H4 (cell line): Measurements from ENCODE around the gene INPP4B. TPM values are rescaled to one million over a fixed set of nuclear protein-coding genes. Genes with fewer than 3 reads are reported as not detected.

Source experiments
- DNase-seq: peaks from one replicate; pipeline ENCODE4 v3.0.0-alpha.2; 2015; ENCODE audit warnings: low spot score
- total RNA-seq: library from RNA; depleted of rRNA; stranded (reverse); fragments of >200 nt; shearing (Covaris generic); gene quantifications from 2 replicates; pipeline ENCODE4 v1.2.3, GENCODE V29; 2014

INPP4B gene
- total RNA-seq, 1 experiment from 2014 or later: 8.0 TPM

DNA sequence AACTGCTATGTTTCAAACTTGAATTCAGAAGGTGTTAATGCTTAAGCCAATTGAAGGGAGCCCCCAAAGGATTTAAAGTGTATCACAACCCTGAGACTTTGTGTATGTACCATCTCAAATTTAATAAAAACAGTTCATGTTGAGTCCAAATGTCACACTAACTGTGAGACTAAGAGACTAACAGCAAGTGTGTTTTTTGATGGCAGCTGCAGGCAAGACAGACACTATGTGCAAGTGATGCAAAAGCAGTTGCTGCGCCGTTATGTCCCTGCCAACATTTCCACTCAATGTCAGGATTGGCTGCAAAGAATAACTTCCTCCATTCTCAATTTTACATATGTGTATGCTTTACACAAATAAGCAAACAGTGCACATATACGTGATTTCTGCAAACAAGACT lies 615.1 kb downstream of the INPP4B start:
- DNase-seq: no peak

DNA sequence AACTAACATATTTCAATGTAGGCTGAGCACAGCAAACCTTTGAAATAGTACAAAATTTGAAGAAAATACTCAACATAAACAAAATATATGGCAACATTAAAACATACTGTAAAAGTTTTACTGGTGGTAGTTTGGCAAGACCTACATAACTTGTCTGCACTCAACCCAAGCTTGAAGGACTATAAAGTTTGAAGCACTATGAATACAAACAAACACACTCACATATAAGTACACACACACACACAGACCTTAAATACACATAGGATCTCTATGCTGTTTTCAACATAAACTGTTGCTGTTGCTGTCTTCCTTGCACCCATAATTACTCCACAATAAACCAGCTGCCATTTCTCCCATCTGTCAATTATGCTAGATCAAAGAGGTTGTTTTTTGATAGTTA lies 620.1 kb downstream of the INPP4B start:
- DNase-seq: no peak

DNA sequence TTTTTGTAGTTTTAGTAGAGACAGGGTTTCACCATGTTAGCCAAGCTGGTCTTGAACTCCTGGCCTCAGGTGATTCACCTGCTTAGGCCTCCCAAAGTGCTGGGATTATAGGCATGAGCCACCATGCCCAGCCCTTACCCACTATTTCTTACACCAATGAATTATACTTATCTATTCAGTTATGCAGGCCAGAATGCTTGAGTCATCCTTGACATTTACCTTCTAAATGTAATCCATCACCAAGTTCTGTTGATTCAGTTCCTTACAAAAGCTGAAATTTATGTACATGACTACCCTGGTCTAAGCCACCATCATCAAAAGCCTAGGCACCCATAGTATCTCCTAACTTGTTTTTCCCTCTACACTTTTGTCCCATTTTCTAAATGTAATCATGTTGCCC lies 624.0 kb downstream of the INPP4B start:
- DNase-seq: no peak

DNA sequence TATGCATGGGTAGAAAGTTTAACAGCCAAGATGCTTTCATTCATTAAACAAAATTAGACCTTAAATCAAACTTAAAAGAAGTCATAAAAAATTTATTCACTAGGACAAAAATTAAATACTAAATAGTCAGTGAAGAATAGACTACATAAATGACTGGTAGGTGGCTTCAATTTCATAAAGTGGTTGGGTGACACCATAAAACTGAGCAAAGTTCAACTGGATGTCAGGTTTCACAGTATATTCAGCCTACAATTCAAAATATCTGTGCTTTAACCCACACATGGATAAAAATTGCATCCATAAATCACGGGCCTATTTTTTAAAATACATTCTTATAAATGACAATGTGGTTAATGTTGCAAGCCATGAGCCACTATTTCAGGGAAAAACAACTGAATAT lies 627.4 kb downstream of the INPP4B start:
- DNase-seq: no peak

DNA sequence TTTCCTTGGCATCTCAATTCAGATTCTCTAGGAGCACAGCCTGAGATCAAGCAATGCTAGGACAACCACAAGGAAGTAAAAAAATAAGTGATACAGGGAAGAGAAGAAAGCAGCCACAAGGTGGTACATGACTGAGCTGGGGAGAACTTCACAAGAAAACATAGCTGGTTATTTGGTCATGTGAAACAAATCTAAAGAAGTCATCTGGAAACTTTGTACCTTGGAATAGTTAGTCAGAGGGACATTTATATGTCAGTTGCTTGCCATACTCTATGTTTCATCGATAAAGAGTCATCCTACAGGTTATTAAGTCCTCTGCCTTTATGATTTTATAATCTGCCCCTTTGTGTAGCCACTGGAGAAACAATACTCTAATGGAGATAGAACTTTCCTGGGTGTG lies 634.7 kb downstream of the INPP4B start:
- no peak for DNase-seq

DNA sequence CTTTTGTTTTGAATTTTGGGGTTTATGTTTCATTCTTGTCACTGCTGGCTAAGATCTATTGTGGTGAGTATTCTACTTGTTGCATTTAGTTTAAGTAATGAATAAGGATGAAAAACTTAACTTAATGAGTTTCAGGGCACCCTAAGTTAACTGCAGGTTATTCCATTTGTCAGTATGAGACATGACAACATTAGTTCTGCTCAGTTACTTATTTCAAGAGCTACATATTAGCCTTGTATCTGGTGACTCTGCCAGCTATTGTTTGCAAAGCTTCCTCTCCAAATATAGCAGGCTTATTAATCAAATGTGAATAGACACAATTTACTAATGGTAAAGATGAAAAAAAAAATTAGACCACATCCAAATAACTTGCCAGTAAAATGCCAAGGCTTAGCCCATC lies 642.6 kb downstream of the INPP4B start:
- no peak for DNase-seq

DNA sequence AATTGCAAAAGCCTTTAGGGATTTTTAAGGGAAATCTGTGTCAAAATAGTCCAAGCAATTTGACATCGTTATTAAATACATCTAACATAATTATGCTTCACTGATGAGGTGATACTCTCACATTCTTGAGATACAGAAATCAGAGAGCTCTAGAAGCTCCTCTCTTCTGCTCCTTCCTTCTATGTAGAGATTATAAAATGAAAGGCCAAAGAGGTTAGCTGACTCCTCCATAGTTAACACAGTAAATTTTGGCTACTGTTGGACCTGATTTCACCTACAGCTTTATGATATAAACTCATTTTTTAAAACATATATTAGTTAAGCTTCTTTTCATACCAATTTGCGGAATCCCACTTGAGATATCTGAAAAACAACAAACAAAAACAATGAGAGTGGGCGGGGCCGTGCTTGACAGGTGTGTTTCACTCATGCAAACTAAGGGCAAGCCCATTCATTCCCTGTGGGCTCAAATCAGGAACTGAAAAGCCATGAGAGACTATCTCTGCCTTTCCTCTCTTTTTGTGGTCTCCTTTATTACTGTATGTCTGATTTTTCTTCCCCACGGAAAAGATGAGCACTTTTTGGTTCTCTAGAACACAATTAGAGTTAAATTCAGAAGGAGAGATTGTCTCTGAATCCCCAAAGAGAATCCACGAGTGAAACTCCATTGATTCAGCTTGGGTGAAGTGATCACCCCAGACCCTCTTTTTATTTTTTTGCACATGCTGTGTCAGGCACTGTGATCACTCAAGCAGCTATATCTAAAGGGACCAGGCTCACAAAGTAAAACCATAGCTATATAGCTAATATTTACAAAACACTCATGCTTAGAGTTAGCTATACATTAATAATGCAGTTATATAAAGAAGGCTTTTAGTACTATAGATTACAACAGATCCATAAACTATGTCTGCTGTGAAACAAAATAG lies 643.4 kb downstream of the INPP4B start:
- no peak for DNase-seq

DNA sequence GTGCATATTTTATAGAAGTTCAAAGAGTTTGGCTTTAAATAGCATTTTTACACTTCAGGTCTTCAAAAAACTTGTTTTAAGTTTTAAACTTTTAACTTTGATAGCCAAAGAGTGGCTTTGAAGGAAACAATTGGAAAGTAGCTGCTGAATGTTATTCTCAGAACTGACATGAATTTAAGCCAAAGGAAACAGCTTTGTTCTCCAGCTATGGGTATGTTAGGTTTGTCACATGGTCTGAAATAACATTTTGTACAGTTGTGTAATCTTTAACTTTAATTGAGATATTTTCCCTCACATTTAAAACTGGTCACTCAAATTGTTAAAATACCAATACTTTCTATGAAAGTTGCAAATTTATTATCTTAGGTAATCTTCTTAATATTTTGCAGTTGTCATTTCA lies 645.1 kb downstream of the INPP4B start:
- no peak for DNase-seq

DNA sequence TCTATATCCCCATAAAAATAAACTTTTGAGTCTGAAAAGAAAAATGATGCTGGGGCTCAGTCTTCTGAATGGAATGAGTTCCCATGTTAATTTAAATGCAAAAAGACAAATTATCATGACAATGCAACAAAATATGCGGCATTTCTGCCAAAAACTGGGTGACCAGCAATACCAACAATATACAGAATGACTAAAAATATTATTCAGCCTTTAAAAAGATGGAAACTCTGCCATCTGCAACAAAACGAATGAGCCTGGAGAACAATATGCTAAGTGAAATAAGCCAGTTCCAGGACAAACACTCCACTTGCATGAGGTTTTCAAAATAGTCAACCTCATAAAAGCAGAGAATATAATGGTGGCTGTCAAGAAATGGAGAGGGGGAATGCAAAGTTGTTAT lies 651.2 kb downstream of the INPP4B start:
- DNase-seq: no peak

DNA sequence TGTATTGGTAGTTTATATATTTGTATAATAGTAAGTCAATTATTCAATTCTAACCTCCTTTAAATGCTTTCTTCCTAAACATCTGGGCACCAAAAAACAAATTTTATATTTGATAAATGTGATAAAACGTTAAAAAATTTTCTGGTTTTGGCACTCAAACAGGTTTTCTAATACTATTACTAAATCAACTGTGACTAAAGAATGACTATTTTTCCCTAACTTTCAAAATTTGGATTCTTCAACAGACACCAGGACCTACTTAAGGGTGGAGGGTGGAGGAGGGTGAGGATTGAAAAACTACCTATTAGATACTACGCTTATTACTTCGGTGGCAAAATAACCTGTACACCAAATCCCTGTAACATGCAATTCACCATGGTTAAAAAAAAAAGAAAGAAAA lies 654.2 kb downstream of the INPP4B start:
- no peak for DNase-seq

DNA sequence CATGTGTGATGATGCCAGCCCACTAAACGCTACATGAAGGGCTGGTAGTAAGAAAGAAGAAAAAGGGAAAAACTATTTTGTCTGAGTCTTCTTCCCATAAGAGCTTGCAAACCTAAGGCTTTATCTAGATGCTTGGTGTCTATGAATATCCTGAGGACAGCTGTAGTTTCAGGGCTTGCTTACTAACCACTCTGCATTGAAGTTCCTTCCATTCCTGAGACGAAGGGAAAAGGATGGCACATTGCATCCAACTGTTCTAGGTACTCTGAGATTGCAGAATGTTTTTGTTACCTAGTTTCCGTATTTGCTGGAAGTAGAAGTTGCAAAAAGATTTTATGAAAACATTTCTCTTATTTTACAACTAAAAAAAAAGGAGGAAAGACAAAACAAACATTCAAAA lies 665.1 kb downstream of the INPP4B start:
- DNase-seq: no peak

DNA sequence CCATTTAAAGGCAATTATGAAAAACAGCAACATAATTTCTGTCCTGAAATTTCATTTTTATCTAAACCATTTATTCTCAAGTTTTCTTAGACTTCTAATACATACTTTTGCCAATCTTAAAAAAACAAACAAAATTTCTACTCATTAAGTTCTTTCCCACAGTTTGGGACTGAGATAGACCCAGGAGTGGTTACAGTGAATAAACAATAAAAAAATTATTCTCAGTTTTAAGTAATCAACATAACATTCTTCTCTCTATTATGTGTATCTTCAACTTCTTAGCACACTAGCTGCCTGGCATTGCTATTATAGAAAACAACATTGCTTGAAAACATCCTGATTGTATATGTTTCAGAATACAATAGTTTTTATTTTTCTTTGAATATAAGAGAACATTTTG lies 676.9 kb downstream of the INPP4B start:
- DNase-seq: no peak

DNA sequence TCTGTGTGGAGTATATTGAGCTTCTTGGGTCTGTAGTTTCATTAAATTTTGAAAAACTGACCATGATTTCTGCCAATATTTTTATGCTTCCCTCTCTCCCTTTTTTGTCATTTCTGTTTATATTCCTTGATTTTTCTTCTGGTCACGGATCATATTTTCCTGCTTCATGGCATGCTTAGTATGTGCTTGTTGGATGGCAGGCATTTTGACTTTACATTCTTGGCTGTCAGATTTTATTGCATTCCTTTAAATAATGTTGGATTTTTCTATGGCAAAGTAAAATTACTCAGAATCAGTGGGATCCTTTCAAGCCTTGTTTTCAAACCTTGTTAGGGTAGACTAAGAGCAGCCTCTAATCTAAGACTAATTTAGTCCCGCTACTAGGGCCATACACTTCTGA lies 677.9 kb downstream of the INPP4B start:
- DNase-seq: no peak

DNA sequence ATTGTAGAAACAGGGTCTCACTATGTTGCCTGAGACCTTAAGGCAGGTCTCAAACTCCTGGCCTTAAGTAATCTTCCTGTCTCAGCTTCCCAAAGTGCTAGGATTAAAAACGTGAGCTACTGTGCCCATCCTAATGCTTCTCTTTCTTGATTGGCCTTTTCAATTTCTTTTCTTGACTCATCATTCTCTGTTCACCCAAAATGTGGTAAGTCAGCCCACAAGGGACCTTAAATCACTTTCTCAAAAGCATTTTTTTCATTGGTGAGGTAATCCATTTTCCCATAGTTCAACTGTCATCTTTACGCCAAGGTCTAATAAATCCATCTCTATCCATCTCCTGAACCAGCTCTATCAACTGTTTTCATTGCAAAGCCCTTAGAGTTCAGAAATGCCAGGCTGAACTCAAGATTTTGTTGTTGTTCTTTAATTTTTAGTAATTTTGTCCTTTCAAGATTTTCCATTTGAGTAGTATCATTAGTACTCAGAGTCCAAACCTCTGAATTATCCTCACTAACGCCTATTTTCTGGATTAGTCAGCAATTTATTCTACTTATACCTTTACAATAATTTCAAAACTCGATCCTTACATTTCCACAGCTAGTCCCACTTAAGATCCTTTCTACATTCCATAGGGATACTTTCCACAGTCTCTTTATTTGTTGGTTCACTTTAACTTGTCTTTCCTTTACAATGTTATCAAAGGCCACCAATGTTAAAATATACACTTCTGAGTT lies 681.2 kb downstream of the INPP4B start:
- no peak for DNase-seq

DNA sequence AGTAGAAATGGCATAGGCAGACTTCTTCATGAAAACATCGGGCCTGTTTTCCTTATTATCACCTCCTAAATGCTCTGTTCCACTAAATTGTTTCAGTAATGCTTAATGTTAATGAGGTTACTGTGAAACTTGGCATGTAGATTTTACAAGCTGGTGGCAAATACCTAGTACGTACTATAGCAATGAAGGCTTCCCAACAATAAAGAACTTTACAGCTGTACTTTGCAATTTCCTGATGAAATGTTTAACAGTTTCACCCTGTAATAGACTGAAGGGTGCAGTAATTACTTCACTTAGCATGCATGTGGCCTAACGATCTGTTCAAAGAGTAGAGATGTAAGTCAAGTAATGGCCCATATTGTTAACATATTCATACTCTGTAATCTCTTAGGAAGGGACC lies 685.0 kb downstream of the INPP4B start:
- DNase-seq: no peak

DNA sequence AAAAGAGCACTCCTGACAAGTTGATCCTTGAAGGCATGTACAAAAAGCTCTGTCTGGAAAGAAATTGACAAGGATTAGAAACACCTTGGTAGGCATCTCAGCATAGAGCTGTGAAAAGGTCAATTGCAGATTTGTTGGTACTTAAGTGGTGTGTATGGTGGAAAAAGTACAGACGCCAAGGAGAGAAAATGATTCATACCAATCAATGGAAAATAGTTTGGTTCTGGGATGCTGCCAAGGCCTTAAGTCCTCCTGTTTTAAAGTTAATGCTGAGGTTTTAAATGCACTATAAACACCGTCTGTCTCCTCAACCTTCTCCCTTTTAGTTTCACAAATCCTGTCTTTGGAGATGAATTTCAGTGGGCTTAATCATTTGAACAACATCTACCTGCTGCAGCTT lies 685.6 kb downstream of the INPP4B start:
- no peak for DNase-seq

DNA sequence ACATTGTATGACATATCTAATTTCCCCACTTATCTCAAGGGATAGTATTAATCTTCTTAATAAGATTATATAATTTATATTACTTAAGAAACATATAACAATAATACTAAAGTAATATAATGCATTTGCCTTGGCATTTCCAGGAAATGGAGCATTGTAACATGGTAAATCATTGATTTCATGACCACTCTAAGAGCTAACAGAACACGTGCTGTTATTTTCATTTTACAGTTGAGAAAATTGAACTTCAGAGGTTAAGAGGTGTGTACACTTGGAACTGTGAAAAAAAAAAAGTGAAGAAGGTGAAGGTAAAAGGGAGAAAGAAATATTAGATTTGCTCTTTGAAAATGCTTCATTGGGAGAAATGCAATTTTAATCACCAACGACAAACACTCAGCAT lies 687.1 kb downstream of the INPP4B start:
- DNase-seq: no peak

DNA sequence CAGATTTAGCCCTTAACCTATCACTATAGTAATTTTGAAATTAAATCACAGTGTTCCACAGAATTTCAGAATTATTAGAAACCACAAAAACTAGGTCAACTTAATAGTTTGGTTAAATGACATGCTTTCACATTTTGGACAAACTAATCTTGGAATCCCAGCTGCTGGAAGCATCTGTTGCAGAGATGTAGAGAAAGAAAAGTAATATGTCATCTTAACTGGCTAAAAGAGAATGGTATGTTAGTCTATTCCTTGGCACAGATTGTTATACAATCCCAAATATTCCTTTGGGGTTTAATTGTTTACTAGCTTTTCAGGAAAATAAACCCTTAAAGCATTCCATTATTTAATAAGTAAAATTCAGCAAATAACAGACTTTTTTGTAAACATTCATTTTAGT lies 689.8 kb downstream of the INPP4B start:
- no peak for DNase-seq

DNA sequence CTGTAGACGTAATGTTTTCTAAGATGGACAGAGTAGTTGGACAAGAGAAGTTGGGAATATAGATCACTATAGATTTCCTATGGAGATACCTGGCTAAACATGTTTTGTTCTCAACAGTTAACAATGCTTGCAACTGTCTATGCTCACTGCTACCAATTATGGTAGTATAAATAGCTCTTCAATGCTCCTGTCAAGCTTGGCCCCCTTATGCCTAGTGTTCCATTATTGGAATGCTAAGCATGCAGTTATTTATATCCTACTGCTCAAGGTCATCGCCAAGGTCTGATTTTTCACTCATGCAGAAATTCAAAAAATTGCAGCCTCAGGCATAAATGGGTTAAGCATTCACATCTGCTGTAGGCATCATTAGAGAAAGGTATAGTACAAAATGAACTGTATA lies 690.8 kb downstream of the INPP4B start:
- no peak for DNase-seq

DNA sequence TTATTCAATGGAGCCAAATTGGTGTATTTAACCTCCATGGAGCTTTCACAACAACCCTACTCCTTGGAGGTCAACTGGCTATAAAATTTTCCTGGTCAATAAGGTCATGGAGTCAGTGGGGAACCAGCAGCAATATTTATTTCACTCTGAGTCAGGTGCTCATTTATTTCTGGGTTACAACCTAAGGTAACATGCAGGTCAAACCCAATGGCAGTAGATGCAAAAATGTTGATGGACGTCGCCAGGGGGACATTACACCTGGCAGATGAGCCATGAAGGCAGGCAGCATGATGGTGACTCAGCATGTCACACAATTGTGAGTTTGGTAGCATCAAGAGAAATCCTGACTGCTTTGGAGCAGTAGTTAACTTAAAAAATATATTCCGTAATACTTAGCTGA lies 695.6 kb downstream of the INPP4B start:
- no peak for DNase-seq

DNA sequence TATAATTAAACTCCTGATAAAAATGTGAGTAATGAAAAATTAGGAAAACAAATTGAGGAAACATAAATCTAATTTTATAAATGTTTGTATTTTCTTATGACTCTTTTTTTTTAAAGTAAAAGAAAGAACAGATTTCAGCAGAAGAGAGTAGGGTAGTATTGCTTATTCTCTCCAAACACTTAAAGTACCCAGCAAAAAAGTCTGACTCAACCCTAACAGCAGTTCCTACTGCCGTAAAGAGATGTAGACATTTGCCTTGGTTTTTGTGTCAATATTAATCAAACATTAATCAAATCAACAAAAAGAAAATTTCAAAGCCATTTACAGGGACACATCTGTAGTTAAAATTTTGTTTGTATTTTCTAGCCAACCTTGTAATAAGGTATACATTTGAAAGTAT lies 701.3 kb downstream of the INPP4B start:
- no peak for DNase-seq

DNA sequence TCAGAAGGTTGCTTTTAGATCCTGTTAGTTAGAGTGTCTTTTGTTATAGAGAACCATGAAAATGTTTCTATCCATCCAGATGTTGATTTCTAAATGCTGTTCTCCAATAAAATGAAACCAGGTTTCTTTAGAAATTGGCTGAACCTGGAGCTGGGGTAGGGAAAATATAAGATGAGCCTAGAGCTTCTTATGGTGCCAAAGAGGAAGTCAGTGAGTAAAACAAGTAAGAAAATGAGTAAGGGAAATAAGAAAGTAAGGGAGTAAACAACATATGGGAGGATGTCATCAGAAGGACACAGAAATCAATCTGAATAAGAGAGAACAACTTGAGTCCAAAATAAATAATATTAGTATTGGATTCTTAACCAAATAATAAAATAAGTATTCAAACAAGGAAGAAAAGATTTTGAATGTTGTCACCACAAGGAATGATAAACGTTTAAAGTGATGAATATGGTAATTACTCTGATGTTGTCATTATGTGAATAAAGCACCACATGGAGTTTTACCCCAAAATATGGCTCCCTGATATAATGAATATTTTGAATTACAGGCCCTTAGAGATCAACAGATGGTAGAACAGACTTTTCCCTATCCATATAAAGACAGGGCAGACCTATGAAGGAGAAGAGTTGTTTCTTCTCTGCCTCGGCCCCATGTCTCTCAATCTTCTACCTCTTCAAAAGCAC lies 703.6 kb downstream of the INPP4B start:
- no peak for DNase-seq

DNA sequence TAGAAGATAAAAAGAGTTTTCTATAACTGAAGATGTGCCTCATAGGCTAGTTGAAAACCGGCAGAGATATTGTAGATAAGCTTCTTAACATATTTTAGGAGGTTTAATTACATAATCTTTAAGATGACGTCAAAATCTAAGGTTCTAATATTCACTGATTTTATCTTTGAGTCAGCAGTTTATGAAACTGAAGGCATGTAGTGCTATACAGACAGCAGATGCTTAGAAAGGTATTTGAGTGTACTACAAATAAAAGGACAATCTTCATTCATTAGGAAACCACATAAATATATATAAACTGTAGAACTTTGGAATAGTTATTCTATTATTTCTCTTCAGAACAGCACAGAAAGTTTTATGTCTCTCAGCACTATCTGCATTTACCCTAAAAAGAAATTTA lies 704.9 kb downstream of the INPP4B start:
- DNase-seq: no peak
